Cerebellar nuclear complex (tissue), 1 donor: ENCODE results near the gene RGS4.

Source experiments
- DNase-seq, 2 experiments: peaks; one replicate each; lab custom pipeline; 2025; lab: John Stamatoyannopoulos, UW

The RGS4 gene

GRCh38 chr1:163102590-163102989, 33.4 kb downstream of the RGS4 start:
- DNase-seq, result no peak

- DNase-seq, result no peak
Measured at GRCh38 chr1:163104385-163105099, 35.4 kb downstream of the RGS4 start.

- DNase-seq, result no peak
Measured at GRCh38 chr1:163106364-163106987, 37.3 kb downstream of the RGS4 start.

GRCh38 chr1:163107655-163108054, 38.5 kb downstream of the RGS4 start:
- no peak for DNase-seq

GRCh38 chr1:163115887-163116286, 46.7 kb downstream of the RGS4 start:
- no peak for DNase-seq

- no peak for DNase-seq
Measured at GRCh38 chr1:163119707-163120106, 50.5 kb downstream of the RGS4 start.

- DNase-seq, result no peak
Measured at GRCh38 chr1:163120372-163120771, 51.2 kb downstream of the RGS4 start.

- no peak for DNase-seq
Measured at GRCh38 chr1:163124812-163125211, 55.7 kb downstream of the RGS4 start.
